AG08395 (cell line): ENCODE results near the gene NEGR1.

Source experiments
- DNase-seq: peaks from one replicate; pipeline ENCODE4 v3.0.0; 2012; ENCODE audit warnings: mixed read lengths, low spot score

Gene NEGR1

DNA sequence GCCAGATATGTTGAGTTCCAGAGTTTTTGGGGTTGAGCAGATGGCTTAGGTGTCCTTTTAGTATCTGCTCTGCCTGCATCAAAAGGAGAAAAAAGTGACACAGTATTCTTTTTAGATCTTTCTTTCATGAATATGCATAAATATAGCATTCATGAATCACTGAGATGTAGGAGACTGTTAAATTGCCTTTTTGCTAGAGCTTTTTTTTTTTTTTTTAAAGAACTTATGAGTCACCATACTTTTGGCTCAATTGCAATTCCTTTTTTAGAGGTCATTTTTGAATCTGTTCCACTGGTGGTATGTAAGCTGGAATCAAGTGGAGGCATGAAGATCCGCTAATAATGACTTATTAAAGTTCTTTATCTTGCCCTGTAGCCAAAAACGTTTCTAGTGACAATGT lies 720.6 kb downstream of the NEGR1 start:
- peak; percentile 73 for DNase-seq

DNA sequence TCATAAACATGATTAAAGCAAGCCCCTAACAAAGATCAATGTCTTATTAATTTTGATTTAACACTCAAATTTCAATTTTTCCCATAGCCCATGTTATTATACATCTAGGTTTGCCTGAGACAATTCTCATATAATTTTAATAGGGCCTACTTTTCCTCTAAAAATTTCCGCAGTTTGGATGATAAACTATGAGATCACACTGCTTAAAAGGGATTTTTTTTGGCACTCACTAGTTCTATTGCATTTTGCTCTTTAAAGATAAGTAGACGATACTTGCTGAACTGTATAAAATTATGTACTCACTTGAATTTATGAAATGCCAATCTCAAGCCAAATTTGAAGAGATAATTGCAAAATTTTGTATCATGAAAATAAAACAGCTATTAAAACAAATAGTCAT lies 721.1 kb downstream of the NEGR1 start:
- DNase-seq, result no peak

DNA sequence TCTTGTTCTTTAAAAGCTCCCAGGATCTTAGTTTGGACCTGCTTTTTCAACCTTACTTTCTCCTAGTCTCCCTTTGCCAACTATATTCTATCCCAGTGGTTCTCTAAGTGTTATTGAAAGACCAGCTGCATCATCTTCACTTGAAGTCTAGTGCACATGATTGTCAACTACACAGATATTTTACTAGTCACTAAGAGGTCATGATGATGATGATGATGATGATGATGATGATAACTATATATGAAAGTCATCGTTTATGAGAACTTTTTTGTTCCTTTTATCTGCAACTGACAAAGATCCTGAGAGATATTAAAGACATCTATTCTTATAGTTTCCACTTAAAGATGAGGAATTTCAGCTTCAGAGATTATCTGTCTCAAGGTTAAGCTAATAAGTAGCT lies 722.5 kb downstream of the NEGR1 start:
- no peak for DNase-seq

DNA sequence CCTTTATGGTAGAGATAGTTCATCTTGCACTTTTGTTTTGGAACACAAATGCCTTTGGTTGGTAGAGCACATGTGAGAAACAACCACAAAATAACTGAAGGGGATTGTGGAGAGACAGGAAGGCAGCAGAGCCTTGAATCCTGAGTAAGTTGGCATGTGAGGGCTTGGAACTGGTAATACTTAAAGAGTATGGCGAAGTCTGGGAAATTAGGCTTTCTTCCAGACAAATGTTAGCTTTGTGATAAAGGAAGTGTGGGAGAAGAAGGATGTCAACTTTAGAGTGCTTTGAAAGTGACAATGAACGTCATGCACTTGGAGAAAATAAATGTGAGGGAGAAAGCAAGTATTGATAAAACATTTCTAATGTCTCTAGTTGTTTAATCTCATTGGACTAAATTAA lies 725.2 kb downstream of the NEGR1 start:
- DNase-seq, result peak; percentile 3

DNA sequence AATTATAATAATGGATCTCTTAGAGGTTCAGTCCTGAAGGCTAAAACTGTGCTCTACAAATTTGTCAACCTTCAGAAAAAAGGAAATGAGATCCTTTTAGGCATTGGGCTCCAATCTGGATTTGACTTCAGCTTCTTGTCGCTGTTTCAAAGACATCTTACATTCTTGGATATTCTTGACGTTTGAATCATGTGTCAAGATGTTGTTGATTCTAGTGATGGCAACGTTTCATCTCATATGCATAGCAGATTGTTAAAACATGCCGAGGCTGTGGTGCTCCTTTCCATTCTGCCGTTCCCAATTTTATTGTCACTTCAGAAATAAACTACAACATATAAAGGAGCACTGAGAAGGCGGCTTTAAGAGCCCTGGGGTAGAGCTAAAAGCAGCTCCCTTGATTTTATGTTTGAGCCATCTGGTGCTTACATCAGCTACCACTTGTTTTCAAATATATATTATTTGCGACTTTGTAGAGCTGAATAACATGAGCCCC lies 733.9 kb downstream of the NEGR1 start:
- DNase-seq, result no peak

DNA sequence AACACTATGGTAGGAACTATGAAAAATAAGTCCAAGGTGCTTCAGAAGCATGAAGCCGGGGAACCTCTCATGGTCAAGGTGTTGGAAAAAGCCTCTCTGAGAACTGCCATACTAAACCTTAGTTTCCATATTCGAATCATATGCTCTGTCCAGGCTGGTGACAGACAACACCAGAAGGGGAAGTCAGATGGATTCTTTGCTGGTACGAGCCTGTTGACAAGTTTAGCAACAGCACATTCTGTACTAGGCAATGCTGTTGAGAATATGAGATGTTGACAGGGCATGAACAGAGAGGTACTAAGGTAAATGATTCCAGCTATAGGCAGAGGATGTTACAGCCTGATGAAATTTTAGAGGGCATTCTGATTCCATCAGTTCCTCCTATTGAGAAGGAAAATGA lies 740.2 kb downstream of the NEGR1 start:
- no peak for DNase-seq

DNA sequence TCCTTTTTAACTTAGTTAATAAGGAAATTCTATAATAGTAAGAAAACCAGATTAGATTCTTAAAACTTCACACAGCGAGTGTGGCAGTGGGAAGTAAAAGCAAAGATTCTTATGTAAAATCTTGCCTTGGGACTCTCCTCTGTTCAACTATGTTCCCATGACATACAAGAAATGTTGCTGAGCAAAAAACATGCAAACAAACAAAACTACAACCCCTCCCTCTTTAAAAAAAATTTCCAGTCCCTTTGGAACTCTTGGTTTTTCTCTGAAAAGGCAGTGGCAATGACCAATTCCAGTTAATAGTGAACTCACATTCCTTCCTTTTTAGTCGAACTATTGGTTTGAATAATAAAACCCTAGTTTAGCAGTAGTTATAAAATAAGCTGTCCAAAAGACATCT lies 748.4 kb downstream of the NEGR1 start:
- no peak for DNase-seq

DNA sequence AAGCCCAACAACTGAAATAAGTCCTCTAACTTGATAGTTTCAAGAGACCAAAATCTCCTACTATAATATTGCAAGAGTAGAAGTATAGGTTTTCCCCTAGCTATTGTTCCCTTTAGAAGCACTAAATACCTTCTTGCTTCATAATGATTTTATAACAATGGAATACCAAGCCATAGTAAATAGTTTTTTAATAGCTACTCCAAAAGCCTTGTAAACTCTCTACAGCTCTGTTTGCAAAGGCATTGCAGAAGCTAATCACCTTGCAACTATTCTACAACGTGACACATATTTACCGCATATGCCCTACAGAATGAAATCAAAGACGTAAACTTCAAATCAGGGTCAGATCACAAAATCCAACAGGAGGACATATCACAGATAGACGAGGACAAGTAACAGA lies 750.0 kb downstream of the NEGR1 start:
- DNase-seq, result no peak

DNA sequence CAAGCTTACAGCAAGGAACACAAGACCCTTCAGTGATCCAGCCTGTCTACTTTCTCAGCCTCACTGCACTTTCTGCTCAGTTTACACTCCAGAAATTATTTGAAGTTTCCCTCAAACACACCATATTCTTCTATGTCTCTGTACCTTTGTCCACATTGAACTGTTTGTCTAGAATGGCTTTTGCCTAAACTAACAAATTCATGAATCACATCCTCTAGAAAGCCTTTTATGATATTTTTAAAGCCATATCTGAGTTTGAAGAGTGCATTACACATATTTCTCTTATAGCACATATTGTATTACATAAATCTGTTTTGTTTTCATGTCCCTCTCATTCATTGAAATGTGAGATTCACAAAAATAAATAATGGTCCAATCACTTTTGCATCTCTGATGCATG lies 755.5 kb downstream of the NEGR1 start:
- DNase-seq, result no peak

DNA sequence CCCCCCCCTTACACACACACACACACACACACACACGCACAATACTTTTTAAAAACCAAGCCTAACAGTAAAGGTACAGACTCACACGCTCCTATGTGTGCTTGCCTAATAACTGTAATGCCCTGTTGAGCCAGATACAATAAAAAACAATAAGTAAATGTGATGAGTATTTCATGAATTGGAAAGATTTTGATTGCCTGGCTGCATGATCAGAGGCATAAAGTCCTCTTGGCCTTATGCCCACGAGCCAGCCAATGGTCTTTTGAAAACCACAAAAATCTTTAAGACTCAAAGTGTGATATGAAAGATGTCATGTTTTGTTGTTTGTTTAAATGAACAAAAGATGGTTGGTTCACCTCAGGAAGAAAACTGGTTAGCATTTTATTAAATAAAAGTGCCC lies 759.6 kb downstream of the NEGR1 start:
- DNase-seq, result peak; percentile 7

DNA sequence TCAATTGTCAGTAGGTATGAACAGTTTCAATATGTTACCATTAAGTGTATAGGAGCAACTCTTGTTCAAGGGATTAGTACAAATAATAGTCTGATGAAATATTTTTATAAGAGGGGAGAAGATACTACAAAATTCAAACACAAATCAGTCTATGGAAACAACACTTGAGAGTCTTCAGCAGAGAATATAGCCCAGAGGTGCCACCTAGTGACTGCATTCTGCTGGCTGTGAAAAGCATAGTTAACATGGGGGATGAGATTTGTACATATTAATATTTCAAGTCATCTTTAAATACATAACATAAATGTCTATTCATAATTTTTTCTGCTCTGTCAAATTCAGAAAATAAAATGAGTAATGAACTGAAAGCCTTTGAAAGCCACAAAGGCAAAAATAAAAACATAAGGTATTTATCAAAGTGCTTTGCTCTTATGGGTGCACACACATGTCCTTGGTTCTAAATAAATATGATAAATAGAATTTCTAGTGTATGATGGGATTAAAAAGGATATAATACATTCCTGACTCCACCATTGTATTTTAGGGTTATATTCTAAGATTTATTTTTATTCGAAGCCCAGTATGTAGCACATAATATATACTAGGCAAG lies 760.6 kb downstream of the NEGR1 start:
- peak; percentile 49 for DNase-seq

DNA sequence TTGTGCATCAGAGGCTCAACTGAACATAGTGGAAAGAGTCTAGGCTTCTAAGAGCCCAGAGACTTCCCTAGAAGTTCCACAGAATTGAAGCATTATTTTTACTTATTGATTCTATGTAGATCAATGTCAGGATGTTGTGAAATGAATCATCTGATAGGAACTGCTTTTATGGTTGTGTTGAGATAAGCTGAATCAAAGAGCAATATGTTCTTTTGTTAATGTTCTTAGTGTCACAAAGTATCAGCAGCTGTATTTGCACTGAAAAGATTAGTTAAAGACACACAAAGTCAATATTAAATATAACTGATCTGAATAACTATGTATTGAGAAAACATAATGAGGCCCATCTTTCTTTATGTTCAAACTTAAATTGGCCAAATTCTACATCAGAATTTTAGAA lies 770.8 kb downstream of the NEGR1 start:
- no peak for DNase-seq

DNA sequence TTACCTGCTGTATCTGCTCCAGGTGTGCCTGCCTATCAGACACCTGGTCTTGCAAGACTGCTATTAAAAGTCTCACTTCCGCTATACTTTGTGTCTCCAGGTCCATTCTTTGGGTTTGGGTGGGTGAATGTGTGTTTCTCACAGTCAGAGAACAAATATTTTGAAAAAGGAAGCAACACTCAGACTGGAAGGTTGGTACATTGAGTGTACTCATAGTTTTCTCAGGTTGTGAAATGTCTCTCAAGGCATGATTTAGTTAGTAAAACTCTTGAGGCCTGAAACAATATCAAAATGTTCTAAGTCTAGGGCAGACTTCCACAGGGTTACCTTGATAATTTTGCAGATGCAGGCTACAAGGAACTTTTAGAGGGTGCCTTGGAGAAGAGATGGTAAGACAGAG lies 771.6 kb downstream of the NEGR1 start:
- DNase-seq, result no peak

DNA sequence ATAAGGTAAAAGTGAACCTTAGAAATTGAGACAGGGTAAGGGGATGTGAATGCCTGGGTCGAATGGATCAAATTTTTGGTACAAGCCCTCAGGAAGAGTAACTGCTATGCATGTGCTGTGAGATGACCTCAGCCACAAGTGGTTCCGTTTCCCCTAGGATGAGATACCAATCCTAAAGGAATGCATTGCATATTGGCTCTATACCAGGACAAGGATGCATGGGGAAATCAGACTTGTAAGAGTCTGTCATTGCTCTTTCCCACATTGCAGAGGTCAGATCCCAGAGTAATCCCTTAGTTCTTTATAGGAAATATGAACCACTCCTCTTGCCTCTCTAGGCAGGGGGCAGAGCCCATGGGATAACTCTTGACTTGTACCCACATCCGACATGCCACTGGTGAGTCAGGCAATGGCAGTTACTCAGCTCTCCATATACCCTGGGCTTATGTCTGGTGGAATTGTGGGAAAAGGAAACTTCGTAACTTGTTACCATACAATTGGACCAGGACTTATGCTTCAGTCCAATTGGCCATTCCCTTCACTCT lies 773.2 kb downstream of the NEGR1 start:
- DNase-seq, result no peak

DNA sequence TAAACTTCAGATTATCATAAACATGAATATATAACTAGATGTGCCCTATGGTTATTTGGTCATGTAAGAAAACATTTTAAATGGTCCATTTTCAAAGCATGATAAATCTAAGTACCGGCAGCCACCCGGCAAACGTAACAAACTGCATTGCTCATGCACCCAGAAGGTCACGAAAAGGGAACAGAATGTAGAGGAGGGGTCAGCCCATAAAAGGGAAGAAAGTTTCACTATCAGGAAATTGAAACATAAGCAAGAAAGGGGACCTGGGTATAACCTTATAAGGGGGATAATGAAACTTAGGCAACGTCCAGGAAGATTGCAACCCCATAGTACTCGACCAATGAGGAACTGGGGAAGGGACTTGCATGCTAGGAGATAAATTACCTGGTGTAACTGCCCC lies 780.3 kb downstream of the NEGR1 start:
- no peak for DNase-seq

DNA sequence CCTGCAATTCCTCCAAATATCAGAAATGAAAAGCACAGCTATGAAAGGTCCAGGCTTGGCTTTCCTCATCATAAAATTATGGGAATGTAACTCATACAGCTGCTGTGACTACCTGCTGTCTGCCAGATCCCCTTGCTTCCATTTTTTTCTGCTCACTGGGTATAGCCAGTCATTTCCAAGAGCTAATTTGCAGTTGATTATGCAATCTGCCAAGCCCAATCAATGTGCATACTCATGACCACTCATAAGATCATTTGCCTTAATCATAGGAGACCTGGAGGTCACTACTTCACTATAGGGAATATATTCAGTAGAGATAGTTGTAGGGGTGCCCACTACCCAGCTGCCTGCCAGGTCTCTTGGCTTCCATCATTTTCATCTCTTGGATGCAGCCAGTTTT lies 783.8 kb downstream of the NEGR1 start:
- no peak for DNase-seq

DNA sequence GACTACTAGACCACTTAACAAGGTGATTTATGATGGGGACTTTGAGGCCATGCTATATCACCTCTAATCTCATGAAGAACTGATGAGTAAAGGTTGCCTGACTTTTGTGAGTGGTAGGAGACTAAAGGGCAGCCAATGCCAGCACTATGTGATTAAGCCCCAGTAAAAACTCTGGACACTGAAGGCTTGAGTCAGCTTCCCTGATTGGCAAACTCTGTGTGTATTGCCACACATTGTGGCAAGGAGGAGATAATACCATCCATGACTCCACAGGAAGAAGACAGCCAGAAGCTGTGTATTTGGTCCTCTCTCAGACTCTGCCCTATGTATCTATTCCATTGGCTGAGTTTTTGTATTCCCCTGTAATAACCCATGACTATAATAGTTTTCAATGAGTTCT lies 788.2 kb downstream of the NEGR1 start:
- peak; percentile 5 for DNase-seq

DNA sequence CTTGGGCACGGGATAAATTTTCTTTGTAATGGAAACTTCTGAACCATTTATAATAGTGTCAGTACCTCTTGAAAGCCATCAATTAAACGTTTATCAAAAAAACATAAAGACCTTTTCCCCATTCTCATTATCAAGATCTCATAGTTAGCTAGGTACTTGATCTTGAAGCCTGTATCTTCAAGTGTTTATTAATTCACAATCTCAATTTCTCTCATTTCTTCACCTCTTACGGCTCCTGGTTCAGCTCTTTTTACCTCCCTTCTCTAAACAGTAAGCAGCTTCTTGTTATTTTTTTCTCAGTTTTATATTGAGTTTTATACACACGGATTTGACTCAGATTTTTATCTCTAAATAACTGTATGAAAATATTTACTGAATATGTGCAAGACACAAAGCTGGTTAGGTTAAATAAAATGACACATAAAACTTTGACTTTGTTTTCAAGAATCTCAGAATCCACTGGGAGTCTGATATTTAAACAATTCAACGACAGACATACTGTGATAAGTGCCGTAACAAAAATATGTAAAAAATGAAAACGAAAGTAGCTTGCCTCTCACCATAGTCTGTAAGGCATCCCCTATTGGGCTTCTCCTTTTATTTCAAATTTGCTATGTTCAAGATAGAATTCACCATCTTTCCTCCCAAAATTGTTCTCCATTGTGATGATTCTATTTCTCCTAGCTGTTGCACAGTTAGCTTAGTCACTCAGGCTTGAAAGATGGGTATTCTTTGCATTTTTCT lies 789.9 kb downstream of the NEGR1 start:
- DNase-seq, result no peak

DNA sequence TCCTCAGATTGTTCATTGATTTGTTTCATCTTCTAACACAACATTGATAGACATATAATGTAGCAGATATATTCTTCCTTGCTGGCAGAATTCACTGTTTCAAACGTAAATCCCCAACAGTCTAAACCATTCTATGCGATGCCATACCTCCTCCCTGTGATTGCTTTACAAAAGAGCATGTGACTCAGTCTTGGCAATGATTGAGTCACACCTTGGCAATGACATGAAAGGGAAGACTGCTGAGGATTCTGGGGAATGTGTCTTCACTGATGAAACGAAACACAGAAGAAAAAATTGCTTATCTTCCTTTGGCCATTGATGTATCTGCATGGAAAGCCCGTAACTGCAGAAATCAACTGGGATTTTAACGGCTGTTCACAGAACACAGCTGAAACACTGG lies 791.9 kb downstream of the NEGR1 start:
- DNase-seq, result peak; percentile 6

DNA sequence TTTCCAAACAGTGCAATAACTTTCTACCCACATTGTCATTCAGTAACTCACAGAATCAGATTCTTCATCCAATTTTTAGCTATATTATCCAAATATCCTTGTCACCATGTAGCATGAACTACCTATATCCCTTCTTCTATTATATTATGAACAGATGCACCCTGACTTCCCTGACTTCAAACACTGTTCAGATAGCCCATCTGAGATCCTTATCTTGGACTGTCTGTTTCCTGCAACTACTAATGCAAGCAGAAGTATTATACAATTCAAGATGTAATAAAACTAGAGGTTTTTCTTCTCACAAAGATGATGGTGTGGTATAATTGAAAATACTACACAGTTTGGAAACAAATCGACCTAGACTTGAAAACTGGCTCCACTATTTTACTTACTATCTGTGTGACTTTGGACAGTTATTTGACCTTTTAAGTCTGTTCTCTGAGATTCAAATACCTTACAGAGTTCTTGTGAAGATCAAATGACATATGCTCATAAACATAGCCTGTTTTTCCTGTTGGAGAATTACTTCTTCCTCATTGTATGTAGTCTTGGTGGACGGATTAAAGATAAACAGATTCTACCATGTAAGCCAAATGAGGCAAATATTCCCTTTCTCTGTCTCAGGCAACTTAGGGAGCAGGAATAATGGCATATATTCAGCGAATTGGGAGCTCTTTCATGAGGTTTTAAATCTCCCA lies 793.6 kb downstream of the NEGR1 start:
- DNase-seq, result no peak

DNA sequence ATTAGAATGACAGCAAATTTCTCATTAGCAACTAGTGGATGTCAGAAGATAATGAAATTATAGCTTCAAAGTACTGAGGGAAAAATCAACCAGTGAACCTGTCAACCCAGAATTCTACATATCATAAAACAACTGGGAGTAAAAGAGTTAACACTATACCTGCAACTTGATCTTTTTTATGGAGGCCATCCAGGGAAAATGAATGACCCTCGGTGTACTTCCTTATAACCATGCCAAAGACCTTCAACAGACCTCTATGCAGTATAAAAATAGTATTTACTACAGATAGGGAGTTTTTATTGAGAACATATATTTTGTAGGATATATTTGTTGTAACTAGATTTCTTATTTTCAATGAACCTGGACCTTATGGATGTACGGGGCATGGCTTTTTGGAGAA lies 809.0 kb downstream of the NEGR1 start:
- no peak for DNase-seq

DNA sequence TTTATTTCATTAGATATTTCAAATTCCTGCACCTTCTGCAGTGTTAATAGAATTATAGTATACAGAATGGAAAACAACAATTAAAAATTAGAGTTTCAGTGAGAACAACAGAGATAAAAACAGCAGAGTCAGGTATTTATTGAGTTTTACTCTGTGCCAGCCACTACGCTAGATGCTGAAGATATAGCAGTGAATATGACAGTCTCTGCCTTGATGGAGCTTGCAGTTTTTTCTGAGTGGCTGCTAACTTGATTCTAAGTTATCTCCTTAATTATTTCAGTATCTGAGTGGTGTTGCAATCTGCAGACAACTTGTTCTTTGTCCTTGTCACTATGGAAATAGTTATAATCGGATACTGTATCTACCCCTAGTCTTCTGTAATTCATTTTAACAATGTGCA lies 817.2 kb downstream of the NEGR1 start:
- DNase-seq, result no peak

DNA sequence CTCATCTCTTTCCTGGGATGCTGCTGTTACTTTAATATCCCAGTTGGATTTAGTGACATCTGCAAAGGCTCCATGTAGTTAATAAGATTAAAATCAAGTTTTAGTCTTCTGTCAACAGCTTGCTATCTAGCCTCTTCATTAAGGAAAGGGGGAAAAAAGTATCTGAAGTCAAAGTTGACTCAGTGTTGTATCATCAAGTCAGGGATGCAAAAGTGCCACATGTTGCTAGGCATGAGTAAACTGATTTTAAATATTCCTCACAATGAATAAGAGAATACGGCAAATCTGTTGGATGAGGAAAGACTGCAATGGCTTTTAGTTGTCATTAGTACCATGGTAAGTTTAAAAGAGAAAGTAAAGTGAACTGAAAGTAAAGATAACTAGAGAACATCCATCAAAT lies 818.3 kb downstream of the NEGR1 start:
- peak; percentile 23 for DNase-seq
